Heart right ventricle (tissue), 16 donors: ENCODE results near the gene GPC5. TPM values are rescaled to one million over a fixed set of nuclear protein-coding genes. Genes with fewer than 3 reads are reported as not detected.

Experiments used
- ATAC-seq, 8 donors: fragments of 200-7000 bp; cut with Tn5 transposase; one replicate each; pipeline ENCODE4 v1.9.1; 2020; ENCODE audit warnings: mild to moderate bottlenecking in 8 of 8, moderate library complexity in 8 of 8, moderate number of reproducible peaks in 1 of 8
- DNase-seq, 2 donors: peaks; one replicate each; pipeline ENCODE4 v3.0.0-alpha.2; 2020
- H3K27ac ChIP-seq, 10 donors: fragments of 200-600 bp; sonication (generic) in 2 of 10; one replicate each; pipeline versions ENCODE4 v1.5.0 to v1.8.0; 2020 to 2022; ENCODE audit warnings: mild to moderate bottlenecking in 3 of 10
- H3K27me3 ChIP-seq, 7 donors: fragments of 200-600 bp; one replicate each; pipeline ENCODE4 v1.8.0; 2021 to 2022; ENCODE audit warnings: mild to moderate bottlenecking in 2 of 7
- H3K36me3 ChIP-seq, 9 donors: fragments of 200-600 bp; sonication (generic) in 1 of 9; one replicate each; pipeline versions ENCODE4 v1.5.0 to v1.8.0; 2020 to 2022; ENCODE audit warnings: mild to moderate bottlenecking in 2 of 9
- H3K4me1 ChIP-seq, 9 donors: fragments of 200-600 bp; sonication (generic) in 1 of 9; one replicate each; pipeline versions ENCODE4 v1.5.0 to v1.8.0; 2020 to 2022; ENCODE audit warnings: mild to moderate bottlenecking in 4 of 9
- H3K4me3 ChIP-seq, 10 donors: fragments of 200-600 bp; sonication (generic) in 2 of 10; one replicate each; pipeline versions ENCODE4 v1.5.0 to v1.8.0; 2020 to 2022; ENCODE audit warnings: mild to moderate bottlenecking in 7 of 10, moderate library complexity in 2 of 10
- H3K9me3 ChIP-seq, 11 donors: fragments of 200-600 bp in 10 of 11; sonication (generic) in 2 of 11; one replicate each; pipeline versions ENCODE4 v1.5.0 to v1.8.0; 2013 to 2022; ENCODE audit warnings: mild to moderate bottlenecking in 2 of 11, control low read depth in 1 of 11, moderate library complexity in 1 of 11
- WGBS, 2 donors: extraction: QIAGEN DNeasy Blood & Tissue Kit; methylation state at CpG; one replicate each; pipeline ENCODE4 v1.1.7; 2013; ENCODE audit warnings: inconsistent platforms in 1 of 2; 5-methylcytosine and 5-hydroxymethylcytosine counted together
- intact Hi-C, 10 donors: fragments of 100-400 bp; cut with DNase I; formaldehyde crosslinking; loops; one replicate each; pipeline versions ENCODE4 v1.11.1 to v1.14.2; 2022
- polyA plus RNA-seq, 2 donors: library from polyadenylated mRNA; stranded (reverse); fragments of 200-250 nt; gene quantifications; one replicate each; pipeline ENCODE4 v1.2.3, GENCODE V29; 2013
- total RNA-seq, 10 donors: library from RNA; stranded (reverse); fragmentation: NEBNext Ultra II Directional in 3 of 10; extraction: Animal tissue kit (Norgen Biotek cat#: 25700) in 3 of 10; gene quantifications; one replicate each; pipeline versions ENCODE4 v1.2.1 to v1.2.4, GENCODE V29; 2021 to 2023
- TF ChIP-seq, protein P1 (sequence below), 9 donors: fragments of 200-600 bp; sonication (generic) in 2 of 9; IDR thresholded peaks; one replicate each; pipeline versions ENCODE4 v1.5.0 to v1.8.0; 2021 to 2022; ENCODE audit warnings: antibody characterized with exemption in 9 of 9, mild to moderate bottlenecking in 5 of 9, moderate library complexity in 1 of 9
- donor health status: Arrhythmogenic right ventricular cardiomyopathy.
- donor health status: ischemic (EF 13 %, LVEDD 7.1; RV severe dilation, severe dysfunction).
- donor health status: healthy with polysubstance abuse.
- donor health status: DM: no; HTN: yes; CAD: no.
- donor health status: DM: no; HTN: no; CAD: no.
- donor health status: ischemic (EF 25% LVEDD 6.9; RV normal size, moderate dysfunction).
- donor health status: ischemic (EF 25% LVEDD 5.7; RV mildly dilated, moderate dysfunction).
- donor health status: healthy.
- donor health status: DM: yes; HTN: yes; CAD: no.
- donor health status: Ischemic cardiomyopathy.
- donor health status: ischemic (EF 35%, LVEDD 5.7; RV mildly dilated, moderate dysfunction).
- donor health status: nonischemic (EF 11% LVEDD 7.7; RV severe dilation, severe dysfunction).
- donor health status: DM: yes; HTN: yes; CAD: no.
- donor health status: PGD.
- donor health status: ischemic (EF 29% LVEDD 5.4; RV normal size, mild dysfunction).
- donor health status: nonischemic (EF 23%, LVEDD 6.1; RV moderate dilation, normal function).

Gene GPC5
- total and polyA plus RNA-seq, 12 donors, result 0.01 to 3.5 (median 0.70) TPM; not detected in 1

DNA sequence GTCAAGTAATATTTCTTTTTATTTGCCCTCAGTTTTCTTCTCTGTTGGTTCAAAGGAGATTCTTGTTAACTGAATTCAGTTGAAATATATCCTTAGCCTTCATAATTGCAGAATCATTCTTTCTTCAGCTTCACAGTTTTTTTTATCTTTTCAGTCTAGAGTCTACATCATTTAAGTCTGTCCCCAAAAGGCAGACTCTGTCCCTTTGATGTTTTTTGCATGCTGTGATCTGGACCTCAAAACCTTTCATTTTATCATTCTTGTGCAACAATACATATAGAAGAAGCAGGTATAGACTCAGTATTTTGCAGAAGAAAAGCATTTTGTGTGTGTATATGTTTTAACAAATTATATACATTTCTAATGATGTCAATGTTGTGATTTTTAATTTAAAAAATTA, 1093.4 kb downstream of the GPC5 start:
- Histone ChIP-seq H3K36me3 (no peaks in the 10 kb centered on the region), H3K4me1 (no peaks in the 10 kb centered on the region), H3K27ac (no peak overlapping the region), H3K27me3 (no peaks in the 10 kb centered on the region), H3K4me3 (no peak overlapping the region), H3K9me3 (peaks cover 0 to 11% (median 0%) of the 10 kb centered on the region in 11 donors)
- ATAC-seq, result no peak
- TF ChIP-seq, protein P1, sequence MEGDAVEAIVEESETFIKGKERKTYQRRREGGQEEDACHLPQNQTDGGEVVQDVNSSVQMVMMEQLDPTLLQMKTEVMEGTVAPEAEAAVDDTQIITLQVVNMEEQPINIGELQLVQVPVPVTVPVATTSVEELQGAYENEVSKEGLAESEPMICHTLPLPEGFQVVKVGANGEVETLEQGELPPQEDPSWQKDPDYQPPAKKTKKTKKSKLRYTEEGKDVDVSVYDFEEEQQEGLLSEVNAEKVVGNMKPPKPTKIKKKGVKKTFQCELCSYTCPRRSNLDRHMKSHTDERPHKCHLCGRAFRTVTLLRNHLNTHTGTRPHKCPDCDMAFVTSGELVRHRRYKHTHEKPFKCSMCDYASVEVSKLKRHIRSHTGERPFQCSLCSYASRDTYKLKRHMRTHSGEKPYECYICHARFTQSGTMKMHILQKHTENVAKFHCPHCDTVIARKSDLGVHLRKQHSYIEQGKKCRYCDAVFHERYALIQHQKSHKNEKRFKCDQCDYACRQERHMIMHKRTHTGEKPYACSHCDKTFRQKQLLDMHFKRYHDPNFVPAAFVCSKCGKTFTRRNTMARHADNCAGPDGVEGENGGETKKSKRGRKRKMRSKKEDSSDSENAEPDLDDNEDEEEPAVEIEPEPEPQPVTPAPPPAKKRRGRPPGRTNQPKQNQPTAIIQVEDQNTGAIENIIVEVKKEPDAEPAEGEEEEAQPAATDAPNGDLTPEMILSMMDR (IDR thresholded peaks at IDR 0.05), result no peak
- no peak for DNase-seq
- intact Hi-C loops, result no loop called here

DNA sequence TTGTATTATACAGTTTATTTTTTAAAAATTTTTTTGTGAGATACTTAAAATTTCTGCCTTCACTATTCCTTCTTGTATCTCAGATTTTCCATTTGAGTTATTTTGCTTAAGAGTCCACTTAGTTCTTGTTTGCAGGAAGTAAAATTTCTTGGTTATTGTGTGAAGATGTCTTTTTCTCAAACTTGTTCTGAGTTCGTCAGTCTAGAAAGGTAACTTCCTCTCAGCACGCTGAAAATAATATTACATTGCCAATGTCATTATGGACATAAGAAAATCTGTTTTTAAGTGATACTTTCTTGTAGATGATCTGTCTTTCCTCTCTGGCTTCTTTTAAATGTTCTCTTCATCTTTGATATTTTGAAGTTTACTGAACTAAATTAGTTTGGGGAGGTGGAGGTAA, 1096.5 kb downstream of the GPC5 start:
- Histone ChIP-seq H3K4me3 (no peak overlapping the region), H3K27ac (no peak overlapping the region), H3K9me3 (peaks cover 0 to 11% (median 0%) of the 10 kb centered on the region in 11 donors), H3K4me1 (no peaks in the 10 kb centered on the region), H3K27me3 (no peaks in the 10 kb centered on the region), H3K36me3 (no peaks in the 10 kb centered on the region)
- WGBS, 2 donors, result 77 to 89% methylated on average over 2 of the region's 2 CpGs
- no peak for ATAC-seq
- intact Hi-C loops, result no loop called here
- DNase-seq, result no peak
- TF ChIP-seq, protein P1 (IDR thresholded peaks at IDR 0.05), result no peak

DNA sequence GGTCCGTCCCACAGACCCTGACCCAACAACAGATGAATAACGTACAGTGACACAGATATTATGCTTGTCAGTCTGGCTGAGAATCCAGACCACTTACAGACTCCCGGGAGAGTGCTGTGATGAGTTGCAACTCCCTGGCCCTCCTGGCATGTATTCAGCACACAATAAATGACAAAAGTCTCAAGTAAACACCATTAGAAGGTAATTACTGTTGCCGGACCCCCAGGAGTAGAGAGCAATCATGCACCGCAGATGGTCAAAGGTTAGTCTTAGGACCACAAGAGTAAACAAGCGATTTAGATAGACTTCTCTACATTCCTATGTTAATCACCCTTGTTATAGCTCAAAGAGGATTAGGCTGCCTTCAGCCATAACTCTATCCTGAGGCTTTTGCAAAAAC, 1101.8 kb downstream of the GPC5 start:
- H3K27ac ChIP-seq, result no peak overlapping the region
- H3K36me3 ChIP-seq, result no peaks in the 10 kb centered on the region
- H3K27me3 ChIP-seq, result no peaks in the 10 kb centered on the region
- no peak for ATAC-seq
- 48 to 55% methylated on average over 6 of the region's 6 CpGs for WGBS, 2 donors
- H3K9me3 ChIP-seq, result peaks cover 0 to 6% (median 0%) of the 10 kb centered on the region in 11 donors
- no peak for DNase-seq
- intact Hi-C loops, result no loop called here
- no peak overlapping the region for H3K4me3 ChIP-seq
- no peaks in the 10 kb centered on the region for H3K4me1 ChIP-seq
- TF ChIP-seq, protein P1 (IDR thresholded peaks at IDR 0.05), result no peak

DNA sequence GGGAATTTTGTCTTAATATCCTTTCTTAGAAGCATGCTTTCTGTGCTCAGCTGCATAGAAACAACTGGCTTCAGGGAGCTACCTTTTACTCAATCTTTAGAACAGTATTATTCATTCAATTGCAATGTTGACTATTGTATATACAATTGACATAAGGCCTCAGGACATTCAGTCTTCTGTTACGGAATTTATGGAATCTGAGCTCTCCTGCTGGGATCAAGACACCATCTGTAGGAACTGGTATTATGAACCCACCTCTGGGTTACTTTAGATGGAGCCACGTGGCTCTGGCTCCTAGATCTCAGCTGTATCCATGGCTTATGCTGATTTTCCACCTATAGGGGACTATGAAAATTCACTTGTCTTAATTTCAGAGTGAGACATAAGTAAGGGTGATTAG, 1112.0 kb downstream of the GPC5 start:
- TF ChIP-seq, protein P1 (IDR thresholded peaks at IDR 0.05), result no peak
- DNase-seq, result no peak
- Histone ChIP-seq H3K36me3 (no peaks in the 10 kb centered on the region), H3K9me3 (no peaks in the 10 kb centered on the region), H3K4me1 (no peaks in the 10 kb centered on the region), H3K27ac (no peak overlapping the region), H3K4me3 (no peak overlapping the region), H3K27me3 (no peaks in the 10 kb centered on the region)
- ATAC-seq, result no peak
- WGBS, 2 donors, result 64 to 65% methylated on average over 2 of the region's 2 CpGs
- intact Hi-C loops, result no loop called here
